Right lobe of liver (tissue), 6 donors: Measurements from ENCODE around the gene TAB2. TPM values are rescaled to one million over a fixed set of nuclear protein-coding genes. Genes with fewer than 3 reads are reported as not detected.
A peak's percentile ranks its signal among the peaks of the same experiment; 100 is the strongest.

ENCODE experiments used
- ATAC-seq, 4 donors: fragments of 200-7000 bp; cut with Tn5 transposase; one replicate each; pipeline ENCODE4 v1.9.1; 2020; ENCODE audit warnings: mild to moderate bottlenecking in 4 of 4, moderate library complexity in 4 of 4
- DNase-seq, 3 donors: peaks; one replicate each; pipeline ENCODE4 v3.0.0-alpha.2; 2020
- H3K27ac ChIP-seq, 3 donors: fragments of 200-600 bp; one replicate each; pipeline ENCODE4 v1.8.0; 2022
- H3K27me3 ChIP-seq, 2 donors: fragments of 200-600 bp; one replicate each; pipeline ENCODE4 v1.8.0; 2022
- H3K36me3 ChIP-seq, 4 donors: fragments of 200-600 bp; sonication (generic) in 1 of 4; one replicate each; pipeline versions ENCODE4 v1.5.1 to v1.8.0; 2017 to 2022; ENCODE audit warnings: control low read depth in 1 of 4
- H3K4me1 ChIP-seq, 4 donors: fragments of 200-600 bp; sonication (generic) in 1 of 4; one replicate each; pipeline versions ENCODE4 v1.5.1 to v1.8.0; 2017 to 2022; ENCODE audit warnings: control low read depth in 1 of 4
- H3K4me3 ChIP-seq, 3 donors: fragments of 200-600 bp; one replicate each; pipeline ENCODE4 v1.8.0; 2022
- H3K9me3 ChIP-seq, 4 donors: fragments of 200-600 bp; sonication (generic) in 1 of 4; one replicate each; pipeline versions ENCODE4 v1.5.1 to v1.8.0; 2017 to 2022; ENCODE audit warnings: control low read depth in 1 of 4
- POLR2A ChIP-seq: fragments of 450-650 bp; IDR thresholded peaks from one replicate; pipeline ENCODE4 v1.6.1; 2017; ENCODE audit warnings: antibody characterized with exemption, mild to moderate bottlenecking
- WGBS: methylation state at CpG from one replicate; pipeline ENCODE4 v1.1.6; 2018; ENCODE audit warnings: low coverage, low lambda C conversion rate; ENCODE audit not compliant: insufficient coverage; ENCODE audit errors: missing lambda C conversion rate; 5-methylcytosine and 5-hydroxymethylcytosine counted together
- intact Hi-C, 2 donors: fragments of 100-400 bp; cut with DNase I; formaldehyde crosslinking; loops; one replicate each; pipeline versions ENCODE4 v1.11.2 to v1.14.1; 2022
- total RNA-seq, 6 experiments: library from RNA; depleted of rRNA in 2 of 6; stranded (reverse); fragments of >200 nt in 2 of 6; fragmentation: NEBNext Ultra II Directional in 3 of 6; extraction: Animal tissue kit (Norgen Biotek cat#: 25700) in 3 of 6; gene quantifications; one replicate each; pipeline versions ENCODE4 v1.1.0 to v1.2.4, GENCODE V29; 2016 to 2023
- TF ChIP-seq, protein P1 (sequence below), 4 donors: fragments of 200-600 bp in 3 of 4; fragments of 450-650 bp in 1 of 4; IDR thresholded peaks; one replicate each; pipeline versions ENCODE4 v1.5.1 to v1.8.0; 2016 to 2022; ENCODE audit warnings: antibody characterized with exemption in 4 of 4, mild to moderate bottlenecking in 2 of 4
- donor health status: DM: no; HTN: yes; CAD: no.
- donor health status: DM: no; HTN: no; CAD: no.
- donor health status: DM: no; HTN: no; CAD: no.
- donor health status: DM: no; HTN: yes; CAD: no.
- donor health status: DM: no; HTN: yes; CAD: no.

TAB2 gene
- total RNA-seq, 6 experiments from 2014 or later = 25.5 to 33.1 (median 30.2) TPM

DNA sequence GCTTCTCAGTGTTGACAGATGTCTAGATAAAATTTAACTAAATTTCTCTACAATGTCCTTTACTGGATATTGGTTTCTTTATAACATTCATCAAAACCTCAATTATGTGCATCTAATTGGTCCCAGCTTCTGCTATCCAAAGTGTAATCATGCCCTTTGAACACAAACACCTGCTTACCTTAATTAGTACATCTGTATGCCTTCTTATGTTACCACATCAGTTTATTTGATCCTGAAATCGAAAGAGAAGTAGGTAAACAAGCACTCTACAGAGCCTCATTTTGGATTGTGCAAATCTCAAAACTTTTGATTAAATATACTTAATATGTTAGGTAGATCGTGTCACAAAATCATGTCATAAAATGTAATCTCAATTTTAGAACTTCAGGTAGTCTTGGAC, 36.5 kb downstream of the TAB2 start:
- no peaks in the 10 kb centered on the region for H3K9me3 ChIP-seq
- H3K27me3 ChIP-seq = no peaks in the 10 kb centered on the region
- intact Hi-C loops = no loop called here
- TF ChIP-seq, protein P1, sequence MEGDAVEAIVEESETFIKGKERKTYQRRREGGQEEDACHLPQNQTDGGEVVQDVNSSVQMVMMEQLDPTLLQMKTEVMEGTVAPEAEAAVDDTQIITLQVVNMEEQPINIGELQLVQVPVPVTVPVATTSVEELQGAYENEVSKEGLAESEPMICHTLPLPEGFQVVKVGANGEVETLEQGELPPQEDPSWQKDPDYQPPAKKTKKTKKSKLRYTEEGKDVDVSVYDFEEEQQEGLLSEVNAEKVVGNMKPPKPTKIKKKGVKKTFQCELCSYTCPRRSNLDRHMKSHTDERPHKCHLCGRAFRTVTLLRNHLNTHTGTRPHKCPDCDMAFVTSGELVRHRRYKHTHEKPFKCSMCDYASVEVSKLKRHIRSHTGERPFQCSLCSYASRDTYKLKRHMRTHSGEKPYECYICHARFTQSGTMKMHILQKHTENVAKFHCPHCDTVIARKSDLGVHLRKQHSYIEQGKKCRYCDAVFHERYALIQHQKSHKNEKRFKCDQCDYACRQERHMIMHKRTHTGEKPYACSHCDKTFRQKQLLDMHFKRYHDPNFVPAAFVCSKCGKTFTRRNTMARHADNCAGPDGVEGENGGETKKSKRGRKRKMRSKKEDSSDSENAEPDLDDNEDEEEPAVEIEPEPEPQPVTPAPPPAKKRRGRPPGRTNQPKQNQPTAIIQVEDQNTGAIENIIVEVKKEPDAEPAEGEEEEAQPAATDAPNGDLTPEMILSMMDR (IDR thresholded peaks at IDR 0.05) = no peak
- no peak for TF ChIP-seq POLR2A
- H3K27ac ChIP-seq = no peak overlapping the region
- ATAC-seq (peak; percentile 66 to 91 (median 81)), DNase-seq (no peak)
- H3K4me1 ChIP-seq = peaks cover 0 to 16% (median 3%) of the 10 kb centered on the region in 4 donors
- H3K4me3 ChIP-seq = no peak overlapping the region
- WGBS = 22% methylated on average over 2 of the region's 2 CpGs
- H3K36me3 ChIP-seq = no peaks in the 10 kb centered on the region

DNA sequence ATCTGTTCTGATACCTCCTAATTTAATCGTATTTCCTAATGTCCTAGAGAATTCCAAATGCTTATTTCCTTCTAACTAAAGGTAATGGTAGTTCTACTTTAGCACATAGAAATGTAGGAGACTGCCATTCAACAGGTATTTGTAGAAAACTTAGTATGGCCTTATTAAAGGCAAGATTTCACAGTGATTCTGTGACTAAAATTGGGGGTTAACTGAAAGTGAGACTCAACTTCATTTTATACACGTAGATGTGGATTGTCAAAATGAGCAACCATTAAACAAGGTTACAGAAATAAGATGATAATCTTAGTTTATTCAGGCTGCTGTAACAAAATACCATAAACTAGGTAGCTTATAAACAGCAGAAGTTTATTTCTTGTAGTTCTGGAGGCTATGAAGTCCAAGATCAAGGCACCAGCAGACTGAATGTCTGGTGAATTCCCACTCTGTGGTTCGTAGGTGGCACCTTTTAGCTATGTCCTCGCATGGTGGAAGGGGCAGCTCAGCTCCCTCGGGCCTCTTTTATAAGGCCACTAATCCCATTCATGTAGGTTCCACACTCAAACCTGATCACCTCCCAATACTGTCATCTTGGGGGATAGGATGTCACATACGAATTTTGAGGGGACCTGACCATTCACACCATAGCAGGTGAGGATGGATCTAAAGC, 38.7 kb downstream of the TAB2 start:
- H3K9me3 ChIP-seq = no peaks in the 10 kb centered on the region
- peaks cover 0 to 25% (median 11%) of the 10 kb centered on the region in 4 donors for H3K4me1 ChIP-seq
- H3K4me3 ChIP-seq = no peak overlapping the region
- H3K27me3 ChIP-seq = no peaks in the 10 kb centered on the region
- intact Hi-C loops = no loop called here
- DNase-seq (no peak), ATAC-seq (no peak)
- no peak for TF ChIP-seq POLR2A
- TF ChIP-seq, protein P1 (IDR thresholded peaks at IDR 0.05) = no peak
- 90% methylated on average over 5 of the region's 6 CpGs for WGBS
- no peaks in the 10 kb centered on the region for H3K36me3 ChIP-seq
- H3K27ac ChIP-seq = no peak overlapping the region

DNA sequence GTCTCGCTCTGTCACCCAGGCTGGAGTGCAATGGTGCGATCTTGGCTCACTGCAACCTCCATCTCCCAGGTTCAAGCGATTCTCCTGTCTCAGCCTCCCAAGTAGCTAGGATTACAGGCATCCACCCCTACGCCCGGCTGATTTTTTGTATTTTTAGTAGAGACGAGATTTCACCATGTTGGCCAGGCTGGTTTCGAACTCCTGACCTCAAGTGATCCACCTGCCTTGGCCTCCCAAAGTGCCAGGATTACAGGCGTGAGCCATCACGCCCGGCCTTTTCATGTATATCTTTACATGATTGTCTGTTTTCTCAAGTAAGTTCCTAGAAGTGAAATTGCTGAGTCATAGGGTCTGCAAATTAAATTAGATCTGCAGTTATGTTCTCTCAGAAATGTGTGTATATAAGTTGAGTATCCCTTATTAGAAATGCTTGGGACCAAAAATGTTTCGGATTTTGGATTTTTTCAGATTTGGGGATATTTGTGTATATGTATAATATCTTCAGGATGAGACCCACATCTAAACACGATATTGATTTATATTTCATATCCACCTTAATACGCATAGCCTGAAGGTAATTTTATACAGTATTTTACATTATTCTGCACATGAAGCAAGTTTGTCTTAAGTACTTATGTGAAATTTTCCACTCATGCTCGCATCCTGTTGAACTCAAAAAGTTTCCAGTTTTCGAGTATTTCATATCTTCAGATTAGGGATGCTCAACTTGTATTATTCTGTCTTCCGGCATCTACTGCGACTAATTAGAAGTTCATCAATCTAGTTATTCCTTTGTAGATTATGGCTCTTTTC, 40.4 kb downstream of the TAB2 start:
- no peaks in the 10 kb centered on the region for H3K9me3 ChIP-seq
- WGBS = 85% methylated on average over 15 of the region's 17 CpGs
- H3K4me1 ChIP-seq = peaks cover 0 to 25% (median 11%) of the 10 kb centered on the region in 4 donors
- no peaks in the 10 kb centered on the region for H3K27me3 ChIP-seq
- intact Hi-C loops = no loop called here
- no peak for DNase-seq
- no peaks in the 10 kb centered on the region for H3K36me3 ChIP-seq
- no peak overlapping the region for H3K27ac ChIP-seq
- H3K4me3 ChIP-seq = no peak overlapping the region
- no peak for ATAC-seq
- TF ChIP-seq POLR2A = no peak
- TF ChIP-seq, protein P1 (IDR thresholded peaks at IDR 0.05) = no peak

DNA sequence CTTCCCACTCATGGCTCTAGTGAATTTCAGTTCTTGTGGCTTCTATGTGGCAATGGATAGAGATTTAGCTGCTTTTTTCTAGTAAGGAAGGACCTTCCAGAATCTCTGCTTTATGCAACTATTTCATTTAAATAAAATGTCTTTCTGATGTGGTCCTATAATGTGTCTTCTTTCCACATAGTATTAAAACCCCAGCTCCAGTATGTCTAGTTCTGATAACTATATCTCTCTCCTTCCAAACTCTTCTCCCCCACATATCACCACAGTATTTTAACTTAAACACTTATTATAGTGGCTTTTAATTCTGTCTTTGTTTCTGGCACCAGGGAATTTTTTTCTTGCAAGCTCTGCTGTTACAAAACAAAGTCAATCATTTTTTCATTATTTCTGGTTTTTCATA, 41.9 kb downstream of the TAB2 start:
- intact Hi-C loops = no loop called here
- H3K27ac ChIP-seq = no peak overlapping the region
- no peaks in the 10 kb centered on the region for H3K36me3 ChIP-seq
- no peaks in the 10 kb centered on the region for H3K9me3 ChIP-seq
- no peak overlapping the region for H3K4me3 ChIP-seq
- H3K27me3 ChIP-seq = no peaks in the 10 kb centered on the region
- H3K4me1 ChIP-seq = peaks cover 0 to 25% (median 7%) of the 10 kb centered on the region in 4 donors
- DNase-seq (no peak), ATAC-seq (no peak)
- no peak for TF ChIP-seq POLR2A
- TF ChIP-seq, protein P1 (IDR thresholded peaks at IDR 0.05) = no peak
